Naive thymus-derived CD8-positive, alpha-beta T cell (primary cell): ENCODE measurements around the gene TWIST2. TPM values are rescaled to one million over a fixed set of nuclear protein-coding genes. Genes with fewer than 3 reads are reported as not detected.

Source experiments
- ATAC-seq, 2 donors: fragments of 150-1000 bp; cut with Tn5 transposase in 1 of 2; sonication (Bioruptor Pico), chemical (Tn5 transposase) in 1 of 2; 1 replicate in 1 of 2; 2 replicates in 1 of 2; pipeline ENCODE4 v1.10.0; 2021; ENCODE audit warnings: mild to moderate bottlenecking in 2 of 2, moderate library complexity in 2 of 2
- POLR2A ChIA-PET: fragments of 350-600 bp; sonication (Branson Sonifier 250); formaldehyde crosslinking; loops from one replicate; lab custom pipeline; 2021; ENCODE audit warnings: antibody characterized with exemption; lab: Charles Lee
- DNase-seq, 10 donors: peaks; one replicate each; pipeline versions ENCODE4 v3.0.0 to v3.0.0-alpha.2; 2020 to 2022
- H3K27ac Mint-ChIP-seq, 10 donors: one replicate each; pipeline ENCODE4 v1.8.0; 2020 to 2022; ENCODE audit warnings: mild to moderate bottlenecking in 10 of 10, mixed read lengths in 10 of 10, moderate library complexity in 4 of 10, inconsistent platforms in 1 of 10
- H3K27me3 Mint-ChIP-seq, 5 donors: one replicate each; pipeline ENCODE4 v1.8.0; 2021 to 2022; ENCODE audit warnings: mixed read lengths in 5 of 5
- H3K36me3 Mint-ChIP-seq, 3 donors: one replicate each; pipeline ENCODE4 v1.8.0; 2020 to 2022; ENCODE audit warnings: mixed read lengths in 3 of 3, mild to moderate bottlenecking in 2 of 3, inconsistent platforms in 1 of 3
- H3K4me1 Mint-ChIP-seq, 4 donors: one replicate each; pipeline ENCODE4 v1.8.0; 2021 to 2022; ENCODE audit warnings: mixed read lengths in 4 of 4
- H3K4me3 Mint-ChIP-seq, 10 donors: one replicate each; pipeline ENCODE4 v1.8.0; 2020 to 2022; ENCODE audit warnings: mild to moderate bottlenecking in 10 of 10, mixed read lengths in 10 of 10, moderate library complexity in 6 of 10, inconsistent platforms in 1 of 10
- H3K9me3 Mint-ChIP-seq, 9 donors: one replicate each; pipeline ENCODE4 v1.8.0; 2020 to 2022; ENCODE audit warnings: mixed read lengths in 9 of 9, mild to moderate bottlenecking in 3 of 9, inconsistent platforms in 1 of 9, moderate library complexity in 1 of 9
- polyA plus RNA-seq, 3 donors: library from polyadenylated mRNA; unstranded; fragments of 300-500 nt; fragmentation: Illumina TruSeq; gene quantifications; one replicate each; pipeline ENCODE4 v1.2.3, GENCODE V29; 2021
- total RNA-seq, 8 experiments: library from RNA in 2 of 8; stranded (reverse) in 2 of 8; gene quantifications; one replicate each; pipeline ENCODE4 v1.2.3 and lab custom pipeline; 2021 to 2026

TWIST2 gene
- total and polyA plus RNA-seq, 5 experiments from 2014 or later: not detected

DNA sequence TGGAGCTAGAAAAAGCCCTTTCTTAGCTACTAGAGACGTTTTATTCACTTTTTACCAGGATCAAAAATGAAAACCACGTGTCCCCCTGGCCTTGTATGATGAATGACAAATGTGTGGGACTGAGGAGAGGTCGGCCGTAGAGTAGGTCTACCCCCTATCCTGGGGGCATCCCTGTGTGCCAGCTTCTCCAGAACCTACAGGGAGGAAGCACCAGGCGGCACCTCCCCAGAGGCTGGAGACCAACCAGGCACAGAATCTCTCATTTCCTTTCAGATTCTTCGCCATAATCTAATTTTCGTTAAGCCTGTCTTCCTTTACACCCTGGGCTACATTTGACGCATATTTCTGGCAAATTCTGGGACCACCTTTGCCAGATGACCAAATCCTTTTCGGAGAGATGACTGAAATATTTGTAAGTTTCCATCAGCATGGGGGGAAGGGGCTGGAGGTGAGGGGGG, 15.9 kb downstream of the TWIST2 start:
- no peak overlapping the region for H3K4me3 Mint-ChIP-seq

DNA sequence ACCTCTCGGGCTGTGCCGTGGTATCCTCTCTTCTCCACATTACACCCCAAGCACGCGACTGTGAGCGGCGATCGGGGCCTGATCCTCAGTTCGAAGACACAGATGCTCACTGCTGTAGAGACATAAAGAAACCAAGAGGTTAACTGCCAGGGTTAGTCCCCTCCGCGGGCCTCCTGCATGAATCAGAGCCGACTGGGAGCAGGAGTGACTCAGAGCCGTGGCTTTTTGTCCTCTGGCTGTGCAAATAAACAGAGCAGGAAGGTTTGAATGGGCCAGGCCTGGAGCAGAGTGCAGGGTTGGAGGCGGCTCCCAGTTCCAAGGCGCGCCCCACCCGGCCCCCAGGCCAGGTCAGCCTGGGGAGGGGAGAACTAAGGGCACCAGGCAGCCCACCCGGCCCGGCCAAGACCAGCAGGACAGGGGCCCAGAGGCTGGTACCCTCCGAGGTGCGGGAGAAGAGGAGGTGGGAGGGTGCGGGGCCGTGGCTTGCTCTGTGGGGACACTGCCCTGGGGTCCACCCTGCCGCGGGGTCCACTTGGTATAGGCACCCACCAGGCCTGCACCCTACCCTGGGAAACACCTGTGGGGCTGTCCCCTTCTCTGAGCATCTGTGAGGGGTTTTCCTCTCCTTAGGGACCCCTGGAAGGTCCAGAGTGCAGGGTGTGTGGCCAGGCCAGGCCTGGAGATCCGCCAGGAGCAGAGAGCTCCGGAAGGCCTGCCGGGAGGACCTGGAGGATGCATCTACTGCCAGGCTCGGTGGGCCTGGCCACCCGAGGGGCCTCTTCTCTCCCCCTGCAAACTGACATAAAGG, 16.5 kb downstream of the TWIST2 start:
- Mint-ChIP-seq H3K9me3 (no peaks in the 10 kb centered on the region), H3K27me3 (peaks cover 4 to 24% (median 17%) of the 10 kb centered on the region in 5 donors), H3K4me1 (peaks cover 0 to 4% (median 0%) of the 10 kb centered on the region in 4 donors), H3K36me3 (no peaks in the 10 kb centered on the region), H3K27ac (no peak overlapping the region), H3K4me3 (no peak overlapping the region)
- no peak for DNase-seq
- POLR2A ChIA-PET: no interaction called here
- no peak for ATAC-seq

More for the DNA sequence above, 15.9 kb downstream of the TWIST2 start:
- no peak overlapping the region for H3K27ac Mint-ChIP-seq
- no peak for DNase-seq
- no peaks in the 10 kb centered on the region for H3K9me3 Mint-ChIP-seq
- H3K27me3 Mint-ChIP-seq: peaks cover 4 to 27% (median 17%) of the 10 kb centered on the region in 5 donors
- peaks cover 0 to 4% (median 0%) of the 10 kb centered on the region in 4 donors for H3K4me1 Mint-ChIP-seq
- POLR2A ChIA-PET: no interaction called here
- no peak for ATAC-seq
- H3K36me3 Mint-ChIP-seq: no peaks in the 10 kb centered on the region

DNA sequence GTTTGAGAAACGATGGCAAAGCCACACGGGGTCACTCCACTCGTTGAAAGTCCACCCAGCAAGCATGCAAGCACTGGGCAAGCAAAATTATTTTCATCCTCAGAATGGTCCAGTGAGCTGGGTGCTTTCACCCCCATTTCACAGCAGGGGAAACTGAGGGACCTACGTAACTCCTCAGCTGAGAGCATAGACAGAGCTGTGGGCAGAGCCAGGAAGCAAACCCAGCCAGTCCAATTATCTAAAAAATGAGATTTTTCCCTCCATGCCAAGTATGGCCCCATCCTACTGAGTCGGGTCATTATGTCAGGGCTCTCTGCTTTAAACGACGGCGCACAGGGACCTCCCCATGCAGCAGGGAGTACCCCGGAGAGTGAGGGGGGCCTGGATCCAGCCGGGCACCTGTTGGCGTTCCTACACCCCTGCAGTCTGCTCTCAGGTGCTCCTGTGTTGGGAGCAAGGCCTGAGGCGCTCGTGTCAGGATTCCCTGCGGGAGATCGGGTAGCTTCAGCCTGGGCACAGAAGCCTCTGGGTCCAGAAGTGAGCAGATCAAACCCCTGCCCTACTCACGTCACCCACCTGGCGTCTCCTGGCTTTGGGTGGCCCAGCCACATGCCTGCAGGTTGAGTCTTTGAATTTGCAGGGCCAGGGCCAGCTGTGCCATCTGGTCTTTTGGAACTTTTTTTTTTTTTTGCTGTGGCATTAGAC, 17.3 kb downstream of the TWIST2 start:
- H3K4me3 Mint-ChIP-seq: no peak overlapping the region
- no peaks in the 10 kb centered on the region for H3K9me3 Mint-ChIP-seq
- no peak for DNase-seq
- no peak for ATAC-seq
- POLR2A ChIA-PET: no interaction called here
- peaks cover 4 to 18% (median 13%) of the 10 kb centered on the region in 5 donors for H3K27me3 Mint-ChIP-seq
- H3K36me3 Mint-ChIP-seq: no peaks in the 10 kb centered on the region
- peaks cover 0 to 4% (median 0%) of the 10 kb centered on the region in 4 donors for H3K4me1 Mint-ChIP-seq
- no peak overlapping the region for H3K27ac Mint-ChIP-seq

DNA sequence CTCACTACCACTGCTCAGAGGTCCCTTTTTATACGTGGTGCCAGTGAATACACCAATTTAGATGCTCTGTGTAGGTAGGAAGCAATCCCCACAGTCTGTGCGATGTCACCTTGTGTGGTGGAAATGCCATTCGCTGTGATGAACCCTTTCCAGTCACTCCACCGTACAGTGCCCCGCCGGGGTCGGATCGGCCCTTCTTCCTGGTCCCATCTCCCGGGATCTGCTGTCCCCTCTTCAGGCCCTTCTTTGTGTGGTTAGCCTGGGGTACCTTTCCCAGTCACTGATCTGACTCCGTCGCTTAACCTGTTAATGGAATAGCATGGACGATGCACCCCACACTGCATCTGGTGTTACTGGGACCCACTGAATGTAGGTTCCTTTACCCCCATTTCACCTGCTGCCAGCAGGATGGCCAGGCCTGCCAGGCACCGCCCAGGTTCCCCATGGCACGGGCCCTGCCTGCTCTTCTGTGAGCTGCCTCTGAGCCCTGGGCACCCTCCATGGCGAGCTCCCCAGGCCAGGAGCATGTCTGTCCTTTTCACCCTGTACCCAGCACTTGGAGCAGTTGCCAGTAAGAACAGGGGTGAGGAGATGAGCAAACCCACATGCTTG, 18.0 kb downstream of the TWIST2 start:
- ATAC-seq (no peak), DNase-seq (no peak)
- Mint-ChIP-seq H3K9me3 (no peaks in the 10 kb centered on the region), H3K36me3 (no peaks in the 10 kb centered on the region), H3K27me3 (peaks cover 1 to 14% (median 9%) of the 10 kb centered on the region in 5 donors), H3K4me3 (no peak overlapping the region), H3K4me1 (peaks cover 0 to 4% (median 0%) of the 10 kb centered on the region in 4 donors), H3K27ac (no peak overlapping the region)
- POLR2A ChIA-PET: no interaction called here

DNA sequence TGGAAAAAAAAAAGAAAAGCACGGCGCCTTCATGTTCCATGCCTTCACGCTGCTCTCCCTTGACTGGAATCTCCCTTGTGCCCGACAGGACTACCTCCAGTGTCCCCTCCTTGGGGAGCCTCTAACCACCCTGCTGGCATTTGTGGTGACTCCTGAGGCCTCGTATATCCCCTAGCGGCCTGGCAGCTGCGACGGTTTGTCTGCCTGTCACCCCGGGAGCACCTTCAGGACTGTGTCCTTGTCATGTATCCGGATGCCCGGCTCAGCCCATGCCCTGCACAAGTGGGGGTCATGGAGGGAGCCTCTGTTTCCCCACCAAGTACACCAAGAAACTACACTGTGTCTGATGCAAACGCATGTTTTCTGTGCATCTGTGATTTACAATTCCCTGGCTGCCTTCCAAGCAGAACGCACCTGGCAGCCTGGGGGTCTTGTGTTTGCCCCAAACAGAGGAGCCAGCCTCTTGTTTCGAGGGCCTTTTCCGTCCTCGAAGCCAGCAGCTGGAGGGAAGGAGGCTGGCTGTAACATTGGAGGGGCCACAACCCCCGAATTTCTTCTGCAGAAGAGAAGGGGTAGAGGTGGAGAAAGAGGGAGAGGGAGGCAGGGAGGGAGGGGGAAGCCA, 18.9 kb downstream of the TWIST2 start:
- H3K4me1 Mint-ChIP-seq: peaks cover 0 to 4% (median 0%) of the 10 kb centered on the region in 4 donors
- H3K27me3 Mint-ChIP-seq: peaks cover 3 to 10% (median 3%) of the 10 kb centered on the region in 5 donors
- no peak overlapping the region for H3K27ac Mint-ChIP-seq
- H3K36me3 Mint-ChIP-seq: no peaks in the 10 kb centered on the region
- no peak for ATAC-seq
- POLR2A ChIA-PET: no interaction called here
- H3K4me3 Mint-ChIP-seq: no peak overlapping the region
- no peaks in the 10 kb centered on the region for H3K9me3 Mint-ChIP-seq
- peak in 1 of 10 donors; percentile 38 for DNase-seq

DNA sequence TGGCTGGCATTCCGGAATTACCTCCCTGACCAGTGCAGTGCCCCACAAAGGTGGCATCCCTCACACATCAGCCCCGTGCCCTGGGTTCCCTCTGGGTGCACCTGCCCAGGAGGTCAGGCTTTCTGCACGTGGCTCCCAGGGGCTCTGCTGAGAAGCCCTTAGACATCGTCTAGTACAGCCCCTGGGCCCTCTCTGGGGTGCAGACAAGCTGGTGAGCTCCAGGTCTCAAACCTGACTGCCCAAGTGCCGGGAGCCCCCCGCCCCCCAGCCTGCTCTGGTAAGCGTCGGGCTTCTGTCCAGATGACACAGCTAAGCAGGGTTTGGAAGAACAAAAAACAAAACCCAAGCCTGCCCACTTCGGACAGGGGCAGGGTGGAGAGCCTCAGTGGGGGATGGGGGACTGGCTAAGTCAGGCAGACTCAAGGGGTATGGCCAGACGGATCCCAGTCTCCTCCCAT, 20.2 kb downstream of the TWIST2 start:
- ATAC-seq (no peak), DNase-seq (peak in 1 of 10 donors; percentile 45)
- POLR2A ChIA-PET: no interaction called here
- Mint-ChIP-seq H3K36me3 (no peaks in the 10 kb centered on the region), H3K4me3 (no peak overlapping the region), H3K4me1 (peaks cover 0 to 4% (median 0%) of the 10 kb centered on the region in 4 donors), H3K27me3 (peaks cover 3 to 17% (median 4%) of the 10 kb centered on the region in 5 donors), H3K27ac (no peak overlapping the region), H3K9me3 (no peaks in the 10 kb centered on the region)

DNA sequence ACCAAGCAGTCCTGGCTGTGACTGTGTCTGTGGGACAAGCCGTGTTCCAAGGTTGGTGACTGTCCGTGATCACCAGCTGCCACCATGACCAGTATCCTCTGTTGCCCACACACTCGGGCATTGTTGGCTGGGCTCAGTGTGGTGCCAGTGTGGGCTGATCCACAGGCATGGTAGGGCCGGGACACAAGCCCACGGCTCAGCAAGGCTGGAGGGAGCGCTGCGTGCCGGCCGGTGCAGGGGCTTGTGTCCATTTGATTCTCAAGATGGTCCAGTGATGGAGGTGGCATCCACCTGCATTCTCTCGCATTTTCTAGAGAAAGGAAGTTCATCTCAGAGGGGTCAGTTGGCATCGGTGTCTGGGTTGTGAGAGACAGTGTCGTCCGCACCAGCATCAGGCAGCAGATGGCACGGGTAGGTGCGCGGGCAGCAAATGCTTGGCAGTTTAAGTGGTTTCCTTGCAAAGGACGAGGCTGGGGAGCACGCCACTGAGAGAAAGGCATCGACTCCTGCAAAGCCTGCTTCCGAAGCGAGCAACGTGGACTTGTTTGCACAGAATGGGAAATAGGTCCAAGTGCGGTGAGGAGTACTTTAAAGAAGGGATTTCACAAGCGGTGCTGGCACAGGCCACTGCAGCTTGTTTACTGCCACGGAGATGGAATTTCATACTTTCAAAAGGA, 20.9 kb downstream of the TWIST2 start:
- Mint-ChIP-seq H3K27me3 (peaks cover 3 to 23% (median 11%) of the 10 kb centered on the region in 5 donors), H3K9me3 (no peaks in the 10 kb centered on the region)
- no peak for ATAC-seq

DNA sequence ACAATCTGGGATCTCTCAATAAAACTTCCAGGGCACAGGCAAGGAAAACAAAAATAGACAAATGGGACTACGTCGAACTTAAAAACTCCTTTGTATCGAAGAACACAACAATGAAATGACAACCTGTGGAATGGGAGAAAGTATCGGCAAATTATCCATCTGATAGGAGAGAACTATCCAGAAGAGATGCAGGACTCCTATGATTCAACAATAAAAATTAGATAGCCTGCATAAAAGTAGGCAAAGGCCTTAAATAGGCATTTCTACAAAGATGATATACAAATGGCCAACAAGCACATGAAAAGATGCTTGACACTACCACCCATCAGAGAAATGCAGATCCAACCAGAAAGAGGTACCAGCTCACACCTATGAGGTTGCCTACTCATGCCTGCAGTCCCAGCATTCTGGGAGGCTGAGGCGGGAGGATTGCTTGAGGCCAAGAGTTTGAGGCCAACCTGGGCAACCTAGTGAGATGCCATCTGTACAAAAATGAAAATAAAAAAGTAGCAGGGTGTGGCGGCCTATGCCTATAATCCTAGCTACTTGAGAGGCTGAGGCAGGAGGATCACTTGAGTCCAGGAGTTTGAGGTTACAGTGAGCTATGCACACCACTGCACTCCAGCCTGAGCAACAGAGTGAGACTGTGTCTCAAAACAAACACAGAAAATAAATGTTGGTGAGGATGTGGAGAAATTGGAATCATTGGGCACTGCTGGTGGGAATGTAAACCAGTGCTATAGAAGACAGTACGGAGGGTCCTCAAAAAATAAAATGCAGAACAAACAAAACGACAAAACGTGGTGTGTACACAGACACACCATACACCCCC, 21.6 kb downstream of the TWIST2 start:
- POLR2A ChIA-PET: no interaction called here
- ATAC-seq: no peak
- Mint-ChIP-seq H3K27ac (no peak overlapping the region), H3K36me3 (no peaks in the 10 kb centered on the region), H3K4me3 (no peak overlapping the region), H3K9me3 (no peaks in the 10 kb centered on the region), H3K4me1 (peaks cover 0 to 4% (median 0%) of the 10 kb centered on the region in 4 donors), H3K27me3 (peaks cover 0 to 27% (median 6%) of the 10 kb centered on the region in 5 donors)
- DNase-seq: peak in 1 of 10 donors; percentile 16

More for the DNA sequence above, 20.9 kb downstream of the TWIST2 start:
- H3K4me1 Mint-ChIP-seq: peaks cover 0 to 4% (median 0%) of the 10 kb centered on the region in 4 donors
- H3K36me3 Mint-ChIP-seq: no peaks in the 10 kb centered on the region
- no peak overlapping the region for H3K4me3 Mint-ChIP-seq
- peak in 1 of 10 donors; percentile 43 for DNase-seq
- no peak overlapping the region for H3K27ac Mint-ChIP-seq
- POLR2A ChIA-PET: no interaction called here

DNA sequence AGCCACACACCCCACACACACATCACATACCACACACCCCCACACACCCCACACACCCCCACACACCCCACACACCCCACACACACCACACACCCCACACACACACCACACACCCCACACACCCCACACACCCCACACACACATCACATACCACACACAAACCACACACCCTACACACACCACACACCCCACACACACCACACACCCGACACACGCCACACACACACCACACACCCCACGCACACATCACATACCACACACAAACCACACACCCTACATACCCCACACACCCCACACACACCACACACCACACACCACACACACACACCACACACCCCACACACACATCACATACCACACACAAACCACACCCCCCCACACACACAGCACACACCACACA, 22.4 kb downstream of the TWIST2 start:
- POLR2A ChIA-PET: no interaction called here
- no peak for ATAC-seq
- H3K4me1 Mint-ChIP-seq: peaks cover 0 to 4% (median 0%) of the 10 kb centered on the region in 4 donors

DNA sequence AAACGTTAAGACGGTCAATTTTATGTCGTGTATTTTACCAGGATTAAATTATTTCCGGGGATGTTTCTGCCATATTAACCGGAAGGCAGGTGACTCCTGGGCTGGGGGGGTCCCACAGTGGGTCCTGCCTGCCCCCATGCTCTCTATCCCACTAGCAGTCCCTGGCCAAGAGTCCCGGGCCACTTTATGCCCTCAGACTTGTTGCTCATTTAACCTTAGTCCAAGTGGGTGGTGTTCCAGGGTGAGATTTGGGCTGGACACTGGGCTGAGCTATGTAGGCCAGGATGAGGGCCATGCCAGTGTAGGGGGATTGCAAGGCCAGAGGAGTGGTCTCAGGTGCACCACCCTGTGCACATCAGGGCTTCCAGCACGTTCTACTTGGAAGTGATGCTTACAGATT, 24.1 kb downstream of the TWIST2 start:
- H3K4me1 Mint-ChIP-seq: peaks cover 0 to 4% (median 0%) of the 10 kb centered on the region in 4 donors
- ATAC-seq: no peak
- H3K9me3 Mint-ChIP-seq: peaks cover 0 to 7% (median 0%) of the 10 kb centered on the region in 9 donors
- H3K4me3 Mint-ChIP-seq: no peak overlapping the region
- no peak overlapping the region for H3K27ac Mint-ChIP-seq
- DNase-seq: peak in 1 of 10 donors; percentile 22
- POLR2A ChIA-PET: no interaction called here
- peaks cover 5 to 38% (median 18%) of the 10 kb centered on the region in 5 donors for H3K27me3 Mint-ChIP-seq
- peaks cover 0 to 1% (median 0%) of the 10 kb centered on the region in 3 donors for H3K36me3 Mint-ChIP-seq

More for the DNA sequence above, 22.4 kb downstream of the TWIST2 start:
- H3K9me3 Mint-ChIP-seq: no peaks in the 10 kb centered on the region
- peak in 1 of 10 donors; percentile 28 for DNase-seq
- no peak overlapping the region for H3K27ac Mint-ChIP-seq
- H3K4me3 Mint-ChIP-seq: no peak overlapping the region
- H3K27me3 Mint-ChIP-seq: peaks cover 2 to 31% (median 14%) of the 10 kb centered on the region in 5 donors
- no peaks in the 10 kb centered on the region for H3K36me3 Mint-ChIP-seq
